Adrenal gland (tissue), 12 donors: ENCODE results near the gene MAGED2. TPM values are rescaled to one million over a fixed set of nuclear protein-coding genes. Genes with fewer than 3 reads are reported as not detected.
A peak's percentile ranks its signal among the peaks of the same experiment; 100 is the strongest.

Source experiments
- DNase-seq, 7 donors: peaks; one replicate each; pipeline ENCODE4 v3.0.0-alpha.2; 2019 to 2020
- H3K27ac ChIP-seq, 5 donors: fragments of 200-600 bp; sonication (generic) in 4 of 5; 1 replicate in 3 of 5; 2 replicates in 2 of 5; pipeline versions ENCODE4 v1.5.1 to v1.8.0; 2016 to 2020; ENCODE audit warnings: mild to moderate bottlenecking in 1 of 5
- H3K27me3 ChIP-seq: fragments of 200-600 bp; 2 replicates; pipeline ENCODE4 v1.8.0; 2021
- H3K36me3 ChIP-seq, 2 donors: fragments of 200-600 bp; replicated peaks in 1 of 2; 1 replicate in 1 of 2; 2 replicates in 1 of 2; pipeline versions ENCODE4 v1.5.1 to v1.8.0; 2018 to 2022
- H3K4me1 ChIP-seq, 2 donors: fragments of 200-600 bp; replicated peaks in 1 of 2; 1 replicate in 1 of 2; 2 replicates in 1 of 2; pipeline versions ENCODE4 v1.5.1 to v1.8.0; 2018 to 2021
- H3K4me3 ChIP-seq, 4 donors: fragments of 200-600 bp; sonication (generic) in 3 of 4; one replicate each; pipeline ENCODE4 v1.5.1; 2016 to 2018
- H3K9me3 ChIP-seq, 3 donors: fragments of 200-600 bp; sonication (generic) in 1 of 3; replicated peaks in 1 of 3; 1 replicate in 2 of 3; 2 replicates in 1 of 3; pipeline versions ENCODE4 v1.5.1 to v1.8.0; 2016 to 2021
- CTCF ChIP-seq, 6 experiments: fragments of 450-650 bp in 4 of 6; fragments of 200-600 bp in 2 of 6; sonication (generic) in 1 of 6; IDR thresholded peaks; 1 replicate in 5 of 6; 2 replicates in 1 of 6; pipeline versions ENCODE4 v1.5.1 to v1.8.0; 2016 to 2021; ENCODE audit warnings: antibody characterized with exemption in 6 of 6, mild to moderate bottlenecking in 2 of 6, moderate library complexity in 1 of 6
- POLR2A ChIP-seq, 2 donors: fragments of 450-650 bp; IDR thresholded peaks; one replicate each; pipeline ENCODE4 v1.6.1; 2017; ENCODE audit warnings: antibody characterized with exemption in 2 of 2, mild to moderate bottlenecking in 2 of 2, moderate library complexity in 1 of 2
- WGBS, 4 donors: extraction: QIAGEN DNeasy Blood & Tissue Kit in 2 of 4; methylation state at CpG; one replicate each; pipeline versions ENCODE4 v1.1.5 to v1.1.7; 2013 to 2017; 5-methylcytosine and 5-hydroxymethylcytosine counted together
- intact Hi-C, 2 donors: fragments of 100-400 bp; cut with DNase I; formaldehyde crosslinking; loops; one replicate each; pipeline versions ENCODE4 v1.14.1 to v1.15.0; 2022 to 2023
- polyA plus RNA-seq, 3 donors: library from polyadenylated mRNA; stranded (reverse); fragments of 200-250 nt in 2 of 3; fragments of 350-450 nt in 1 of 3; fragmentation: Illumina TruSeq in 1 of 3; extraction: RNeasy Lipid Tissue Mini Kit (QIAGEN cat#74804) in 1 of 3; gene quantifications; one replicate each; pipeline ENCODE4 v1.2.3, GENCODE V29; 2013 to 2014
- total RNA-seq, 9 donors: library from RNA; depleted of rRNA in 4 of 9; stranded (reverse); fragments of >200 nt in 4 of 9; fragments of 120-200 nt in 1 of 9; fragmentation: NEBNext Ultra II Directional in 1 of 9; extraction: Animal tissue kit (Norgen Biotek cat#: 25700) in 1 of 9; gene quantifications; one replicate each; pipeline versions ENCODE4 v1.1.0 to v1.2.4, GENCODE V29; 2013 to 2023
- donor health status: healthy with polysubstance abuse.
- donor health status: Bipolar disorder and iron deficiency.
- donor health status: DM: yes; HTN: yes; CAD: no.
- donor health status: DM: no; HTN: no; CAD: no.
- donor health status: DM: no; HTN: no; CAD: no.
- donor health status: DM: yes; HTN: yes; CAD: no.

The MAGED2 gene
- total and polyA plus RNA-seq, 12 donors: 121 to 539 (median 197) TPM

DNA sequence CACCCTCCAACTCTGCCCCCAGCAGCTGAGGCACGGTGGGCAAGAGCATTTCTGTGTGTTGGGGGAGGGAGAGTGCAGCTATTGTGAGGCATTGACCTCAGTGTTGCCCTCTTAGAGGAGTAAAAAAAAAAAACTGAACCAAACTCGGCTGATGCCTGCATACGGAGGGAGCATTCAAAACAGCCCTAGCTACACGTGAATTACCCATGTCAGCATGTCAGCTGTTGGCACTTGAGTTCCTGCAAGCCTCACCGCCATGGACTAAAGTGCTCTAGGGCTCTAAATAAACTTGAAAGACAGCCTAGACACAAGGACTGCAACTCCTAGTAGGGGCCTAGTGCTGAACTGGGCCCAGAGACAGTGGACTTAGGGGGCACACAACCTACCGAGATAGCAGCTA is 31.5 kb upstream of the MAGED2 start:
- Histone ChIP-seq H3K9me3 (no peaks in the 10 kb centered on the region), H3K4me1 (no peaks in the 10 kb centered on the region), H3K36me3 (no peaks in the 10 kb centered on the region), H3K27ac (no peak overlapping the region), H3K27me3 (peaks cover 12% of the 10 kb centered on the region), H3K4me3 (no peak overlapping the region)
- no peak for DNase-seq
- TF ChIP-seq POLR2A (IDR thresholded peaks at IDR 0.05): no peak
- TF ChIP-seq CTCF (IDR thresholded peaks at IDR 0.05): no peak
- intact Hi-C loops: no loop called here
- WGBS, 4 donors: 62 to 92% (median 77%) methylated on average over 4 to 6 of the region's 6 CpGs

- TF ChIP-seq CTCF (IDR thresholded peaks at IDR 0.05) (no peak), POLR2A (IDR thresholded peaks at IDR 0.05) (no peak)
- H3K4me1 ChIP-seq: no peaks in the 10 kb centered on the region
- no peaks in the 10 kb centered on the region for H3K9me3 ChIP-seq
- H3K4me3 ChIP-seq: no peak overlapping the region
- WGBS, 4 donors: 79 to 97% (median 83%) methylated on average over 5 to 6 of the region's 6 CpGs
- intact Hi-C loops: no loop called here
- no peak overlapping the region for H3K27ac ChIP-seq
- DNase-seq: no peak
- H3K27me3 ChIP-seq: peaks cover 12% of the 10 kb centered on the region
- no peaks in the 10 kb centered on the region for H3K36me3 ChIP-seq
Measured at GRCh38 chrX:54776987-54777672, 30.4 kb upstream of the MAGED2 start.

- H3K36me3 ChIP-seq: no peaks in the 10 kb centered on the region
- 31 to 45% (median 34%) methylated on average over 3 to 4 of the region's 4 CpGs; no CpG with 5 or more reads in 1 of the 4 donors for WGBS, 4 donors
- H3K9me3 ChIP-seq: no peaks in the 10 kb centered on the region
- no peak for TF ChIP-seq CTCF (IDR thresholded peaks at IDR 0.05)
- intact Hi-C loops: no loop called here
- H3K4me3 ChIP-seq: no peak overlapping the region
- peak in 2 of 7 donors; percentile 22 to 29 for DNase-seq
- H3K27me3 ChIP-seq: peaks cover 3% of the 10 kb centered on the region
- no peaks in the 10 kb centered on the region for H3K4me1 ChIP-seq
- H3K27ac ChIP-seq: no peak overlapping the region
Measured at GRCh38 chrX:54785901-54786300, 21.6 kb upstream of the MAGED2 start.

DNA sequence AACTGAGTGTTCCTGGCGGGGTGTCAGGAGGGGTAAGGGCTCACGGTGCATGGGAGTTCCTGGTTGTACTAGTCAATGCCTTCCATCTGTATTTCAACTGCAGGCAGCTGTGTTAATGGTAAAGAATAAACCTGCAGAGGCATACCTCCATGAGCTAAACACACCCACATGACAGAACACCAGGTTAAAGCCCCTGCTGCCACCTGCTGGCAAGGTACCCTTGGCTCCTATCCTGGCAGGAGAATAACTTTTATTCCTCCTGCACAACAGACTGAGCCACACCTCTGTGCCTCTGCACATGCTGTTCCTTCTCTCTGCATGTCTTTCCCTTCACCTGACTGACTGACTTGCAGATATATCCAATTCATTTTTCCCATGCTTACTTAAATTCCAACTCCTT is 20.6 kb upstream of the MAGED2 start:
- no peak for DNase-seq
- H3K4me1 ChIP-seq: no peaks in the 10 kb centered on the region
- no peak overlapping the region for H3K27ac ChIP-seq
- TF ChIP-seq CTCF (IDR thresholded peaks at IDR 0.05) (peak in 1 of 6 experiments; percentile 10), POLR2A (IDR thresholded peaks at IDR 0.05) (no peak)
- peaks cover 3% of the 10 kb centered on the region for H3K27me3 ChIP-seq
- 63 to 93% (median 88%) methylated on average over 2 of the region's 2 CpGs; no CpG with 5 or more reads in 1 of the 4 donors for WGBS, 4 donors
- H3K4me3 ChIP-seq: no peak overlapping the region
- no peaks in the 10 kb centered on the region for H3K36me3 ChIP-seq
- intact Hi-C loops: no loop called here
- no peaks in the 10 kb centered on the region for H3K9me3 ChIP-seq
